ENCODE measurements around the gene TSPAN18.

DNA sequence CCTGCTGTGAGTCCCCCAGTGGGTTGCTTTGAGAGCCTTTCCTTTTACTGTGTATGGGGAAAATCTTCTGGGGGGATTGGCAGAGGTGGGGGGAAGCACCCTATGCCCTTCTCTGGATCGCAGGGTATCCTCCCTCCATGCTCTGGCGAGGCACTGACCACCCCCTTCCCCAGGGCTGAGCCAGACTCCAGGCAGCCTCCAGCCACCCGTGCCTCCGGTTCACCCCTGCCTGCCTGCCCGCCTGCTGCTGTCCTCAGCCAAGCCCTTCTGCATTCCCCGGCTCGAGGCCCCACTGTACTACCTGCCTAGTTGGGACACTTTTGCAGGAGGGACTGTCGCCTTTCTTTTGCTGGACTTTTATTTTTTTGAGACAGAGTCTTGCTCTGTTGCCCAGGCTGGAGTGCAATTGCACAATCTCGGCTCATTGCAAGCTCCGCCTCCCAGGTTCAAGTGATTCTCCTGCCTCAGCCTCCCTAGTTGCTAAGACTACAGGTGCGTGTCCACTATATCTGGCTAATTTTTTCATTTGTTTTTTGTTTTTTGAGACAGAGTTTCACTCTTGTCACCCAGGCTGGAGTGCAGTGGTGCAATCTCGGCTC is 247.7 kb downstream of the TSPAN18 start:
- no peak for TF ChIP-seq CTCF (IDR thresholded peaks at IDR 0.05 in 4 of 5, conservative IDR thresholded peaks at IDR 0.05 in 1 of 5)
- no peak for TF ChIP-seq POLR2A (IDR thresholded peaks at IDR 0.05)

Data from gastrocnemius medialis (tissue), 4 donors.